Fibroblast of skin of right quadriceps (primary cell): ENCODE measurements around the gene MBTPS1.
A peak's percentile ranks its signal among the peaks of the same experiment; 100 is the strongest.

Experiments used
- DNase-seq: peaks from one replicate; pipeline ENCODE4 v3.0.0-alpha.2; 2013

MBTPS1 gene

GRCh38 chr16:84049403-84050060 is 67.2 kb downstream of the MBTPS1 start:
- no peak for DNase-seq

- DNase-seq = no peak
Measured at GRCh38 chr16:84048871-84049270, 67.9 kb downstream of the MBTPS1 start.

- no peak for DNase-seq
Measured at GRCh38 chr16:84048270-84048669, 68.5 kb downstream of the MBTPS1 start.

- DNase-seq = no peak
Measured at GRCh38 chr16:84047626-84048025, 69.1 kb downstream of the MBTPS1 start.

- DNase-seq = no peak
Measured at GRCh38 chr16:84047206-84047605, 69.5 kb downstream of the MBTPS1 start.

- no peak for DNase-seq
Measured at GRCh38 chr16:84045818-84046470, 70.8 kb downstream of the MBTPS1 start.

- no peak for DNase-seq
Measured at GRCh38 chr16:84045001-84045817, 71.5 kb downstream of the MBTPS1 start.

- DNase-seq = peak; percentile 7
Measured at GRCh38 chr16:84044118-84044488, 72.6 kb downstream of the MBTPS1 start.

- DNase-seq = no peak
Measured at GRCh38 chr16:84043486-84044117, 73.1 kb downstream of the MBTPS1 start.

GRCh38 chr16:84042879-84043485 is 73.8 kb downstream of the MBTPS1 start:
- no peak for DNase-seq

GRCh38 chr16:84042308-84042878 is 74.3 kb downstream of the MBTPS1 start, which contains the start of gene SLC38A8:
Gene SLC38A8 (minus strand): TSS chr16:84042795. CDS start chr16:84042157, 638 bp downstream.
- DNase-seq = no peak

- DNase-seq = no peak
Measured at GRCh38 chr16:84041881-84042280, 74.9 kb downstream of the MBTPS1 start.

GRCh38 chr16:84040823-84041820 is 75.6 kb downstream of the MBTPS1 start:
- DNase-seq = peak; percentile 18

- DNase-seq = no peak
Measured at GRCh38 chr16:84040226-84040822, 76.4 kb downstream of the MBTPS1 start.

GRCh38 chr16:84039696-84040095 is 77.0 kb downstream of the MBTPS1 start:
- DNase-seq = no peak

GRCh38 chr16:84038469-84038868 is 78.3 kb downstream of the MBTPS1 start:
- DNase-seq = no peak

GRCh38 chr16:84036982-84037425 is 79.7 kb downstream of the MBTPS1 start:
- no peak for DNase-seq

- no peak for DNase-seq
Measured at GRCh38 chr16:84036131-84036530, 80.6 kb downstream of the MBTPS1 start.

GRCh38 chr16:84034516-84034915 is 82.2 kb downstream of the MBTPS1 start:
- no peak for DNase-seq
